HCT116 (cell line): ENCODE measurements around the gene WDR35. TPM values are rescaled to one million over a fixed set of nuclear protein-coding genes. Genes with fewer than 3 reads are reported as not detected.

Experiments used
- ATAC-seq: fragments of 200-7000 bp; cut with Tn5 transposase; 2 replicates; pipeline ENCODE4 v1.9.1; 2020; ENCODE audit warnings: mild to moderate bottlenecking, moderate library complexity
- BruUV-seq: library from RNA; stranded (reverse); fragments of 400-500 nt; replicated peaks from 2 replicates; lab custom pipeline; 2021; lab: Mats Ljungman, UMichigan
- CTCF ChIA-PET: fragments of 300-600 bp; sonication (Branson Sonifier 250); formaldehyde crosslinking; loops from one replicate; lab custom pipeline; 2021; ENCODE audit warnings: antibody characterized with exemption; lab: Charles Lee
- POLR2A ChIA-PET: fragments of 300-600, 350-600 bp; sonication (Branson Sonifier 250); formaldehyde crosslinking; loops from one replicate; lab custom pipeline; 2021; ENCODE audit warnings: antibody characterized with exemption; lab: Charles Lee
- RAD21 ChIA-PET, 2 experiments: fragments of 300-600 bp; sonication (Branson Sonifier 250); formaldehyde crosslinking; loops; one replicate each; lab custom pipeline; 2023; ENCODE audit warnings: low total read pairs in 2 of 2; ENCODE audit not compliant: uncharacterized antibody in 2 of 2, unreplicated experiment in 2 of 2, low non-redundant PET in 1 of 2; lab: Charles Lee
- DNase-seq: peaks from one replicate; pipeline ENCODE4 v3.0.0-alpha.2; 2010; ENCODE audit warnings: low read depth, low spot score
- H2AFZ ChIP-seq: fragments of 200-600 bp; shearing (Covaris generic), sonication (generic); 2 replicates; pipeline ENCODE4 v1.6.1; 2017; ENCODE audit warnings: low read depth, mixed run types, mixed read lengths, antibody characterized with exemption, low read length; ENCODE audit not compliant: poor library complexity, severe bottlenecking
- H3K27ac ChIP-seq: 2 replicates; pipeline ENCODE4 v1.5.1; 2012; ENCODE audit warnings: low read depth, low read length
- H3K27me3 ChIP-seq: fragments of 200-600 bp; sonication (generic); 2 replicates; pipeline ENCODE4 v1.6.1; 2016; ENCODE audit warnings: mixed run types, low read length, mixed read lengths; ENCODE audit not compliant: insufficient read depth
- H3K36me3 ChIP-seq, 2 experiments: fragments of 200-500 bp in 1 of 2; fragments of 200-600 bp in 1 of 2; sonication (Bioruptor generic) in 1 of 2; sonication (generic) in 1 of 2; 2 replicates each; pipeline versions ENCODE4 v1.5.1 to v1.6.1; 2014 to 2016; ENCODE audit warnings: low read length in 2 of 2, inconsistent platforms in 1 of 2, mixed read lengths in 1 of 2, mixed run types in 1 of 2; ENCODE audit not compliant: insufficient read depth in 2 of 2, control insufficient read depth in 1 of 2
- H3K4me1 ChIP-seq, 2 experiments: fragments of 200-600 bp in 1 of 2; sonication (generic) in 1 of 2; 2 replicates each; pipeline versions ENCODE4 v1.5.1 to v1.6.1; 2012 to 2017; ENCODE audit warnings: low read length in 2 of 2, inconsistent platforms in 1 of 2, mild to moderate bottlenecking in 1 of 2, mixed read lengths in 1 of 2, mixed run types in 1 of 2, moderate library complexity in 1 of 2; ENCODE audit not compliant: insufficient read depth in 2 of 2, control insufficient read depth in 1 of 2
- H3K4me2 ChIP-seq: fragments of 200-600 bp; sonication (generic); 2 replicates; pipeline ENCODE4 v1.6.1; 2017; ENCODE audit warnings: mixed run types, low read length, mixed read lengths
- H3K4me3 ChIP-seq, 2 experiments: fragments of 200-600 bp in 1 of 2; sonication (generic) in 1 of 2; replicated peaks in 1 of 2; 2 replicates each; pipeline ENCODE4 v1.5.1; 2011 to 2016; ENCODE audit warnings: low read length in 2 of 2, control low read depth in 1 of 2, low read depth in 1 of 2, mild to moderate bottlenecking in 1 of 2, mixed read lengths in 1 of 2, mixed run types in 1 of 2
- H3K79me2 ChIP-seq: fragments of 200-600 bp; sonication (generic); 2 replicates; pipeline ENCODE4 v1.6.1; 2017; ENCODE audit warnings: mild to moderate bottlenecking, mixed run types, low read length, moderate library complexity, mixed read lengths; ENCODE audit not compliant: insufficient read depth
- H3K9ac ChIP-seq: fragments of 200-600 bp; sonication (generic); 2 replicates; pipeline ENCODE4 v1.6.1; 2016; ENCODE audit warnings: low read length, mixed read lengths
- H3K9me2 ChIP-seq: fragments of 200-600 bp; sonication (generic), shearing (Covaris generic); 2 replicates; pipeline ENCODE4 v1.6.1; 2017; ENCODE audit warnings: mixed run types, mild to moderate bottlenecking, moderate library complexity; ENCODE audit not compliant: insufficient read depth
- H3K9me3 ChIP-seq, 2 experiments: fragments of 200-500 bp in 1 of 2; fragments of 200-600 bp in 1 of 2; sonication (Bioruptor generic) in 1 of 2; sonication (generic) in 1 of 2; 2 replicates each; pipeline ENCODE4 v1.6.1; 2014 to 2017; ENCODE audit warnings: low read length in 2 of 2, mixed read lengths in 2 of 2, inconsistent platforms in 1 of 2, low read depth in 1 of 2, mild to moderate bottlenecking in 1 of 2, mixed run types in 1 of 2, moderate library complexity in 1 of 2; ENCODE audit not compliant: control insufficient read depth in 1 of 2, insufficient read depth in 1 of 2
- H4K20me1 ChIP-seq: fragments of 200-600 bp; sonication (generic), shearing (Covaris generic); 2 replicates; pipeline ENCODE4 v1.6.1; 2017; ENCODE audit warnings: mixed run types, mild to moderate bottlenecking, moderate library complexity; ENCODE audit not compliant: insufficient read depth
- CEBPB ChIP-seq: IDR thresholded peaks from 2 replicates; pipeline ENCODE4 v1.6.1; 2012; ENCODE audit warnings: low read depth
- CTCF ChIP-seq, 3 experiments: fragments of 200-600 bp in 1 of 3; sonication (generic) in 1 of 3; IDR thresholded peaks in 2 of 3; conservative IDR thresholded peaks in 1 of 3; 2 replicates each; pipeline ENCODE4 v1.5.1; 2012 to 2017; ENCODE audit warnings: low read depth in 2 of 3, low read length in 2 of 3, antibody characterized with exemption in 1 of 3, borderline replicate concordance in 1 of 3, control low read depth in 1 of 3, mild to moderate bottlenecking in 1 of 3, mixed read lengths in 1 of 3, mixed run types in 1 of 3, moderate library complexity in 1 of 3; ENCODE audit not compliant: insufficient read depth in 1 of 3
- EGR1 ChIP-seq: IDR thresholded peaks from 2 replicates; pipeline ENCODE4 v1.6.1; 2012; ENCODE audit warnings: low read depth
- EZH2 ChIP-seq: fragments of 200-600 bp; sonication (generic); IDR thresholded peaks from 2 replicates; pipeline ENCODE4 v1.6.1; 2017; ENCODE audit warnings: antibody characterized with exemption, mixed run types
- FOSL1 ChIP-seq: IDR thresholded peaks from 2 replicates; pipeline ENCODE4 v1.6.1; 2012; ENCODE audit warnings: low read depth
- MAX ChIP-seq: IDR thresholded peaks from 2 replicates; pipeline ENCODE4 v1.6.1; 2012
- REST ChIP-seq: IDR thresholded peaks from 2 replicates; pipeline ENCODE4 v1.6.1; 2012; ENCODE audit warnings: low read depth
- TCF7L2 ChIP-seq: IDR thresholded peaks from 2 replicates; pipeline ENCODE4 v1.7.0; 2011; ENCODE audit warnings: borderline replicate concordance, inconsistent platforms; ENCODE audit not compliant: insufficient read depth, insufficient read length; ENCODE audit errors: extremely low read depth
- ZBTB33 ChIP-seq: IDR thresholded peaks from 2 replicates; pipeline ENCODE4 v1.6.1; 2011; ENCODE audit warnings: mild to moderate bottlenecking, low read length, moderate library complexity; ENCODE audit not compliant: insufficient replicate concordance; ENCODE audit errors: extremely low read depth
- intact Hi-C: fragments of 100-400 bp; cut with micrococcal nuclease; formaldehyde crosslinking; loops from 2 replicates; pipeline ENCODE4 v1.10.0; 2022
- total RNA-seq: library from RNA; stranded (reverse); gene quantifications from one replicate; pipeline ENCODE4 v1.2.1, GENCODE V29; 2021; ENCODE audit not compliant: unreplicated experiment

The WDR35 gene
- total RNA-seq, 1 experiment from 2014 or later: 9.6 TPM

GRCh38 chr2:20013126-20013849 is 23.4 kb upstream of the WDR35 start (continued):
- TF ChIP-seq CTCF (IDR thresholded peaks at IDR 0.05 in 2 of 3, conservative IDR thresholded peaks at IDR 0.05 in 1 of 3; ENCODE audit: borderline replicate concordance in 1 of 3, insufficient read depth in 1 of 3, low read depth in 2 of 3, low read length in 2 of 3): no peak
- TF ChIP-seq EGR1: no peak
- TF ChIP-seq EZH2: no peak
- TF ChIP-seq ZBTB33: no peak

GRCh38 chr2:20012282-20013125 is 22.6 kb upstream of the WDR35 start, which contains the start of gene MATN3:
MATN3 (minus strand) TSS chr2:20012668; CDS start chr2:20012631, 37 bp downstream.
- POLR2A ChIA-PET: no interaction called here
- Histone ChIP-seq H3K27me3 (no peaks in the 10 kb centered on the region), H3K9me2 (no peaks in the 10 kb centered on the region), H3K4me2 (no peak within 1 kb of the TSS), H2AFZ (no peak within 1 kb of the TSS), H3K9me3 (no peaks in the 10 kb centered on the region), H3K4me3 (no peak within 1 kb of the TSS), H3K4me1 (no peaks in the 10 kb centered on the region), H3K9ac (no peak within 1 kb of the TSS), H3K36me3 (no peaks in the 10 kb centered on the region), H4K20me1 (no peaks in the 10 kb centered on the region), H3K27ac (no peak within 1 kb of the TSS), H3K79me2 (no peaks in the 10 kb centered on the region)
- ATAC-seq: peak; percentile 51
- DNase-seq: no peak
- RAD21 ChIA-PET: no interaction called here
- no TSS peak for BruUV-seq
- CTCF ChIA-PET: no interaction called here
- intact Hi-C loops: no loop called here
- TF ChIP-seq REST: no peak
- no peak for TF ChIP-seq ZBTB33
- TF ChIP-seq FOSL1: no peak
- no peak for TF ChIP-seq MAX
- TF ChIP-seq CEBPB: no peak
- TF ChIP-seq TCF7L2: no peak
